Measurements from ENCODE around the gene SLC26A5. TPM values are rescaled to one million over a fixed set of nuclear protein-coding genes. Genes with fewer than 3 reads are reported as not detected.

The SLC26A5 gene
- total RNA-seq, 1 experiment from 2014 or later: not detected

DNA sequence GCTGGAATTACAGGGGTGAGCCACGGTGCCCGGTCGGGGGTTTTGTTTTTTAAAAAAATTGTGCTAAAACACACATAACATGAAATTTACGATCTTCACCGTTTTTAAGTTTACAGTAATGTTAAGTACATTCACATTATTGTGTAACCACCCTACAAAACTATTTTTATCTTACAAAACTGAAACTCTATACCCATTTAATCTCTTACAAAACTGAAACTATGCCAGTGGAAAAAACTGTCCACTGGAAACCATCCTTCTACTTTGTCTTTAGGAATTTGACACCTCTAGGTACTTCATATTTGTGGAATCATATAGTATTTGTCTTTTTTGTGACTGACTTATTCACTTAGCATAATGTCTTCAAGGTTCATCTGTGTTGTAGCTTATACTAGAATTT lies 99.6 kb downstream of the SLC26A5 start:
- Histone ChIP-seq H3K27ac (ENCODE audit: low read length) (peak overlapping the region; percentile 95), H3K27me3 (ENCODE audit: control insufficient read depth, insufficient read depth, low read length) (no peaks in the 10 kb centered on the region), H3K4me3 (ENCODE audit: low read depth in 2 of 2, low read length in 2 of 2) (no peak overlapping the region; a peak in 1 of 4 replicates), H3K4me1 (ENCODE audit: control insufficient read depth, insufficient read depth, low read length) (peaks cover 25% of the 10 kb centered on the region), H3K9me3 (ENCODE audit: control insufficient read depth, insufficient read depth, low read depth, low read length) (no peaks in the 10 kb centered on the region), H3K36me3 (ENCODE audit: control insufficient read depth, insufficient read depth, low read length) (peaks cover 7% of the 10 kb centered on the region)
- ChIA-PET CTCF (no interaction called here), POLR2A (no interaction called here)
- intact Hi-C loops (cut with micrococcal nuclease; ENCODE audit: unreplicated experiment): no loop called here
- TF ChIP-seq SIN3A (IDR thresholded peaks at IDR 0.05; ENCODE audit: borderline replicate concordance, insufficient read depth, low read depth, low read length): no peak
- TF ChIP-seq, protein P1, sequence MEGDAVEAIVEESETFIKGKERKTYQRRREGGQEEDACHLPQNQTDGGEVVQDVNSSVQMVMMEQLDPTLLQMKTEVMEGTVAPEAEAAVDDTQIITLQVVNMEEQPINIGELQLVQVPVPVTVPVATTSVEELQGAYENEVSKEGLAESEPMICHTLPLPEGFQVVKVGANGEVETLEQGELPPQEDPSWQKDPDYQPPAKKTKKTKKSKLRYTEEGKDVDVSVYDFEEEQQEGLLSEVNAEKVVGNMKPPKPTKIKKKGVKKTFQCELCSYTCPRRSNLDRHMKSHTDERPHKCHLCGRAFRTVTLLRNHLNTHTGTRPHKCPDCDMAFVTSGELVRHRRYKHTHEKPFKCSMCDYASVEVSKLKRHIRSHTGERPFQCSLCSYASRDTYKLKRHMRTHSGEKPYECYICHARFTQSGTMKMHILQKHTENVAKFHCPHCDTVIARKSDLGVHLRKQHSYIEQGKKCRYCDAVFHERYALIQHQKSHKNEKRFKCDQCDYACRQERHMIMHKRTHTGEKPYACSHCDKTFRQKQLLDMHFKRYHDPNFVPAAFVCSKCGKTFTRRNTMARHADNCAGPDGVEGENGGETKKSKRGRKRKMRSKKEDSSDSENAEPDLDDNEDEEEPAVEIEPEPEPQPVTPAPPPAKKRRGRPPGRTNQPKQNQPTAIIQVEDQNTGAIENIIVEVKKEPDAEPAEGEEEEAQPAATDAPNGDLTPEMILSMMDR (IDR thresholded peaks at IDR 0.05): no peak
- TF ChIP-seq TCF7L2 (IDR thresholded peaks at IDR 0.05; ENCODE audit: low read depth, low read length): no peak
- no peak for TF ChIP-seq POLR2AphosphoS5 (IDR thresholded peaks at IDR 0.05; ENCODE audit: low read depth, low read length)
- TF ChIP-seq, protein P2, sequence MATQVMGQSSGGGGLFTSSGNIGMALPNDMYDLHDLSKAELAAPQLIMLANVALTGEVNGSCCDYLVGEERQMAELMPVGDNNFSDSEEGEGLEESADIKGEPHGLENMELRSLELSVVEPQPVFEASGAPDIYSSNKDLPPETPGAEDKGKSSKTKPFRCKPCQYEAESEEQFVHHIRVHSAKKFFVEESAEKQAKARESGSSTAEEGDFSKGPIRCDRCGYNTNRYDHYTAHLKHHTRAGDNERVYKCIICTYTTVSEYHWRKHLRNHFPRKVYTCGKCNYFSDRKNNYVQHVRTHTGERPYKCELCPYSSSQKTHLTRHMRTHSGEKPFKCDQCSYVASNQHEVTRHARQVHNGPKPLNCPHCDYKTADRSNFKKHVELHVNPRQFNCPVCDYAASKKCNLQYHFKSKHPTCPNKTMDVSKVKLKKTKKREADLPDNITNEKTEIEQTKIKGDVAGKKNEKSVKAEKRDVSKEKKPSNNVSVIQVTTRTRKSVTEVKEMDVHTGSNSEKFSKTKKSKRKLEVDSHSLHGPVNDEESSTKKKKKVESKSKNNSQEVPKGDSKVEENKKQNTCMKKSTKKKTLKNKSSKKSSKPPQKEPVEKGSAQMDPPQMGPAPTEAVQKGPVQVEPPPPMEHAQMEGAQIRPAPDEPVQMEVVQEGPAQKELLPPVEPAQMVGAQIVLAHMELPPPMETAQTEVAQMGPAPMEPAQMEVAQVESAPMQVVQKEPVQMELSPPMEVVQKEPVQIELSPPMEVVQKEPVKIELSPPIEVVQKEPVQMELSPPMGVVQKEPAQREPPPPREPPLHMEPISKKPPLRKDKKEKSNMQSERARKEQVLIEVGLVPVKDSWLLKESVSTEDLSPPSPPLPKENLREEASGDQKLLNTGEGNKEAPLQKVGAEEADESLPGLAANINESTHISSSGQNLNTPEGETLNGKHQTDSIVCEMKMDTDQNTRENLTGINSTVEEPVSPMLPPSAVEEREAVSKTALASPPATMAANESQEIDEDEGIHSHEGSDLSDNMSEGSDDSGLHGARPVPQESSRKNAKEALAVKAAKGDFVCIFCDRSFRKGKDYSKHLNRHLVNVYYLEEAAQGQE (IDR thresholded peaks at IDR 0.05; ENCODE audit: insufficient read depth in 1 of 2, low read depth in 2 of 2, low read length in 1 of 2): no peak
- DNase-seq (ENCODE audit: low read depth, low spot score): no peak
- no TSS peak for BruUV-seq (replicated peaks)
- in situ Hi-C loops (cut with HindIII; ENCODE audit: low pct_unique_long_range_greater_than_20kb, low sequenced_read_pairs): no loop called here
- no peak for ATAC-seq

DNA sequence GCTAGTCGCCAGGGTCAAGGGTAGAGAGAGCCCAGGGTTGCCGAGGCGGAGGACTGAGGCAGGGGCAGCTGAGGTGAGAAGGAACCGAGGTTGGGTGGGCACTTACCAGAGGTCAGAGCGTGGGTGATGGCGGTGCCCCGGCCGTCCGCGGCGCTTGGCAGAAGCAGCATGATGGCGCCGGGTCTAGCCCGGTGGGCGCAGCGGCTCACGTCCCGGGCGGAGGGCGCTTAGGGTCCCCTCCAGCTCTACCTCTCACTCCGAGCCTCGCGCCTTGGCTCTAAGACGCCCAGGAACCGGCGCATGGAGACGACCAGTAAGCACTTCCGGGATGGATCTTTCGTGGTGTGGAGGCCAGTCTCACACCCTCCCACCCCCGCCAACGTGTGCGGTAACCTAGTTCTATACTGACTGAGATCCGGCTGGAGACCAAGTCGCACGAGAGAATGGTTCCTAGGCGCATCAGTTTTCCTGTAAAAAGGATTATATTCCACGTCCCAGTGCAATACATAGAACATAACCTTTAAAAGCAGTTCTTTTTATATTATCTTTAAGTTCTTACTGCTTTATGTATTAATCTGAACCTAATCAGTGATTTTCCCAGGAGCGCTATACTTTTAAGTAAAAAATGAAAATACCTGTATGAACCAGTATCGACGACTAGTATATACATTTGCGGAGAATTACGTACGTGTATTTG lies 101.4 kb downstream of the SLC26A5 start, which contains the start of gene DNAJC2:
DNAJC2 (minus strand) TSS at position 315 of the 697 bp plus-strand sequence; CDS start at position 170, 145 bp downstream.
- BruUV-seq (replicated peaks): no TSS peak
- ATAC-seq (peak; percentile 92), DNase-seq (ENCODE audit: low read depth, low spot score) (peak; percentile 91)
- CTCF ChIA-PET: no interaction called here
- in situ Hi-C loops (cut with HindIII; ENCODE audit: low pct_unique_long_range_greater_than_20kb, low sequenced_read_pairs) (no loop called here), intact Hi-C loops (cut with micrococcal nuclease; ENCODE audit: unreplicated experiment) (no loop called here)
- 0 out of 2 replicates have a peak, but pooled peaks have one; percentile 38 for TF ChIP-seq TCF7L2 (IDR thresholded peaks at IDR 0.05; ENCODE audit: low read depth, low read length)
- TF ChIP-seq, protein P1 (IDR thresholded peaks at IDR 0.05): no peak
- TF ChIP-seq, protein P2 (IDR thresholded peaks at IDR 0.05; ENCODE audit: insufficient read depth in 1 of 2, low read depth in 2 of 2, low read length in 1 of 2): peak in 1 of 2 experiments; percentile 30; a peak in 1 of 4 replicates
- peak; percentile 94 for TF ChIP-seq POLR2AphosphoS5 (IDR thresholded peaks at IDR 0.05; ENCODE audit: low read depth, low read length)
- peak; percentile 96 for TF ChIP-seq SIN3A (IDR thresholded peaks at IDR 0.05; ENCODE audit: borderline replicate concordance, insufficient read depth, low read depth, low read length)
- peak within 1 kb of the TSS; percentile 92 to 100 for H3K4me3 ChIP-seq (ENCODE audit: low read depth in 2 of 2, low read length in 2 of 2)
- peaks cover 23% of the 10 kb centered on the region for H3K4me1 ChIP-seq (ENCODE audit: control insufficient read depth, insufficient read depth, low read length)
- H3K27me3 ChIP-seq (ENCODE audit: control insufficient read depth, insufficient read depth, low read length): no peaks in the 10 kb centered on the region
- POLR2A ChIA-PET: no interaction called here
- peak within 1 kb of the TSS; percentile 96 for H3K27ac ChIP-seq (ENCODE audit: low read length)
- peaks cover 21% of the 10 kb centered on the region for H3K36me3 ChIP-seq (ENCODE audit: control insufficient read depth, insufficient read depth, low read length)
- H3K9me3 ChIP-seq (ENCODE audit: control insufficient read depth, insufficient read depth, low read depth, low read length): no peaks in the 10 kb centered on the region
